ENCODE data around the gene PLEKHA5. TPM values are rescaled to one million over a fixed set of nuclear protein-coding genes. Genes with fewer than 3 reads are reported as not detected.

Gene PLEKHA5, protein sequence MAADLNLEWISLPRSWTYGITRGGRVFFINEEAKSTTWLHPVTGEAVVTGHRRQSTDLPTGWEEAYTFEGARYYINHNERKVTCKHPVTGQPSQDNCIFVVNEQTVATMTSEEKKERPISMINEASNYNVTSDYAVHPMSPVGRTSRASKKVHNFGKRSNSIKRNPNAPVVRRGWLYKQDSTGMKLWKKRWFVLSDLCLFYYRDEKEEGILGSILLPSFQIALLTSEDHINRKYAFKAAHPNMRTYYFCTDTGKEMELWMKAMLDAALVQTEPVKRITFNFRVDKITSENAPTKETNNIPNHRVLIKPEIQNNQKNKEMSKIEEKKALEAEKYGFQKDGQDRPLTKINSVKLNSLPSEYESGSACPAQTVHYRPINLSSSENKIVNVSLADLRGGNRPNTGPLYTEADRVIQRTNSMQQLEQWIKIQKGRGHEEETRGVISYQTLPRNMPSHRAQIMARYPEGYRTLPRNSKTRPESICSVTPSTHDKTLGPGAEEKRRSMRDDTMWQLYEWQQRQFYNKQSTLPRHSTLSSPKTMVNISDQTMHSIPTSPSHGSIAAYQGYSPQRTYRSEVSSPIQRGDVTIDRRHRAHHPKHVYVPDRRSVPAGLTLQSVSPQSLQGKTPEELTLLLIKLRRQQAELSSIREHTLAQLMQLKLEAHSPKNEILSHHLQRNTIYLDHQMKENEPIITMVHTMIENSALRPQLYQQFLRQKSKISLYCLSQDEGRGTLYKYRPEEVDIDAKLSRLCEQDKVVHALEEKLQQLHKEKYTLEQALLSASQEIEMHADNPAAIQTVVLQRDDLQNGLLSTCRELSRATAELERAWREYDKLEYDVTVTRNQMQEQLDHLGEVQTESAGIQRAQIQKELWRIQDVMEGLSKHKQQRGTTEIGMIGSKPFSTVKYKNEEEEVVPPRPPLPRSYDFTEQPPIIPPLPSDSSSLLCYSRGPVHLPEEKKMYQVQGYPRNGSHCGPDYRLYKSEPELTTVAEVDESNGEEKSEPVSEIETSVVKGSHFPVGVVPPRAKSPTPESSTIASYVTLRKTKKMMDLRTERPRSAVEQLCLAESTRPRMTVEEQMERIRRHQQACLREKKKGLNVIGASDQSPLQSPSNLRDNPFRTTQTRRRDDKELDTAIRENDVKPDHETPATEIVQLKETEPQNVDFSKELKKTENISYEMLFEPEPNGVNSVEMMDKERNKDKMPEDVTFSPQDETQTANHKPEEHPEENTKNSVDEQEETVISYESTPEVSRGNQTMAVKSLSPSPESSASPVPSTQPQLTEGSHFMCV
- 10 to 100 TPM; 31.0 to 41.7 (median 34.1) TPM for total RNA-seq

GRCh38 chr12:19129486-19130223 lies at the start of gene PLEKHA5:
TSS of gene PLEKHA5 (plus strand) at chr12:19129733. CDS start at chr12:19129800, 67 bp downstream.
- H3K4me3 ChIP-seq (ENCODE audit: low read depth, poor library complexity, severe bottlenecking) = peak within 1 kb of the TSS; percentile 91
- 0% methylated on average over 30 of the region's 103 CpGs; no CpG with 5 or more reads in 1 of the 2 donors for WGBS, 2 donors
- intact Hi-C loops (cut with DNase I; ENCODE audit: low total_unique reads) = no loop called here
- peak; percentile 33 to 92 for DNase-seq (ENCODE audit: low spot score in 2 of 2)
- TF ChIP-seq POLR2A (IDR thresholded peaks at IDR 0.05) = no peak
- TF ChIP-seq, protein P1, sequence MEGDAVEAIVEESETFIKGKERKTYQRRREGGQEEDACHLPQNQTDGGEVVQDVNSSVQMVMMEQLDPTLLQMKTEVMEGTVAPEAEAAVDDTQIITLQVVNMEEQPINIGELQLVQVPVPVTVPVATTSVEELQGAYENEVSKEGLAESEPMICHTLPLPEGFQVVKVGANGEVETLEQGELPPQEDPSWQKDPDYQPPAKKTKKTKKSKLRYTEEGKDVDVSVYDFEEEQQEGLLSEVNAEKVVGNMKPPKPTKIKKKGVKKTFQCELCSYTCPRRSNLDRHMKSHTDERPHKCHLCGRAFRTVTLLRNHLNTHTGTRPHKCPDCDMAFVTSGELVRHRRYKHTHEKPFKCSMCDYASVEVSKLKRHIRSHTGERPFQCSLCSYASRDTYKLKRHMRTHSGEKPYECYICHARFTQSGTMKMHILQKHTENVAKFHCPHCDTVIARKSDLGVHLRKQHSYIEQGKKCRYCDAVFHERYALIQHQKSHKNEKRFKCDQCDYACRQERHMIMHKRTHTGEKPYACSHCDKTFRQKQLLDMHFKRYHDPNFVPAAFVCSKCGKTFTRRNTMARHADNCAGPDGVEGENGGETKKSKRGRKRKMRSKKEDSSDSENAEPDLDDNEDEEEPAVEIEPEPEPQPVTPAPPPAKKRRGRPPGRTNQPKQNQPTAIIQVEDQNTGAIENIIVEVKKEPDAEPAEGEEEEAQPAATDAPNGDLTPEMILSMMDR (IDR thresholded peaks at IDR 0.05) = no peak

- DNase-seq (ENCODE audit: low spot score in 2 of 2) = no peak
- intact Hi-C loops (cut with DNase I; ENCODE audit: low total_unique reads) = no loop called here
- WGBS, 2 donors = 78 to 92% methylated on average over 2 of the region's 2 CpGs
- H3K4me3 ChIP-seq (ENCODE audit: low read depth, poor library complexity, severe bottlenecking) = no peak overlapping the region
- TF ChIP-seq POLR2A (IDR thresholded peaks at IDR 0.05) = no peak
- TF ChIP-seq, protein P1 (IDR thresholded peaks at IDR 0.05) = no peak
Measured at GRCh38 chr12:19080918-19081317, 48.6 kb upstream of the PLEKHA5 start.

DNA sequence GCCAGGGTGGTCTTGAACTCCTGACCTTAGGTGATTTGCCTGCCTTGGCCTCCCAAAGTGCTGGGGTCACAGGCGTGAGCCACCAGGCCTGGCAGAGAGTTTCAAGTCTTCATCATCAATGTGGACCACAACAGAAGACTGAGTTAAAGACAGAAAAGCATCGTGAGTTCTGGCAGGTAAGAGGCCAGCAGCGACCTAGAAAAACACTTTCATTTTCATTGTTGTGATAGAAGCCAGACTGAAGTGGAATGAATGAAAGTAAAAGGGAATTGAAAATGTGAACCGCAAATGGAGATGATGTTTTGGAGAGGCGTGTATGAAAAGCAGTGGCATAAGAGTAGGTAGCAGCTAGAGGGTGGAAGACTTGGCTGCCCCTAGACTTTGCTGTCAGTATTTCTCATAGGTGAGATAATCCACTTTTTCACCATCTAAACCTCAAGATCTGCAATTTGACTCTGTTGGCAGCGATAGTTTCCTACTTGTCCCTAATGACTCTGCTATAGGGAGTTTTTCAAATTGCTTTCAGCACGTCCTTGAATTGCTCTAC lies 47.1 kb upstream of the PLEKHA5 start:
- 85 to 88% methylated on average over 7 of the region's 7 CpGs for WGBS, 2 donors
- DNase-seq (ENCODE audit: low spot score in 2 of 2) = no peak
- intact Hi-C loops (cut with DNase I; ENCODE audit: low total_unique reads) = no loop called here
- no peak overlapping the region for H3K4me3 ChIP-seq (ENCODE audit: low read depth, poor library complexity, severe bottlenecking)
- TF ChIP-seq POLR2A (IDR thresholded peaks at IDR 0.05) = no peak

DNA sequence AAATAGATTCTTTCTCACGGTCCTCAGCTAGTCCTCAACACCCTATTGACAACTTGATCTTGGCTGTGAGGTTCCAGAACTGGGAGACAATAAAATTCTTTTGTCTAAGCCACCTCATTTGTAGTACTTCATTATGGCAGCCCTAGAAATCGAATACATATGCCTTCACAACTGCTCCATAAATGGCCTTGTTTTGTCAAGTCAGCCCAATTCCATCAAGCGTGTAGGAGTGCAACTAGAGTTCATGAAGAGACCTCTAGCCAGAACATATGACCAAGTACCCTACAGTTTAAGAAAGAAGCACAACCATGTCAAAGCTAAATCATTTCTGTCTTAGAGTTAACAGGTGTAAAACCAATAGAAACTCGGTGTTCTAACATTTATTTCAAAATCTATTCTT lies 45.0 kb upstream of the PLEKHA5 start:
- no peak for DNase-seq (ENCODE audit: low spot score in 2 of 2)
- WGBS, 2 donors = 84 to 87% methylated on average over 4 of the region's 4 CpGs
- TF ChIP-seq, protein P1 (IDR thresholded peaks at IDR 0.05) = no peak
- TF ChIP-seq POLR2A (IDR thresholded peaks at IDR 0.05) = no peak
- intact Hi-C loops (cut with DNase I; ENCODE audit: low total_unique reads) = no loop called here
- H3K4me3 ChIP-seq (ENCODE audit: low read depth, poor library complexity, severe bottlenecking) = no peak overlapping the region

- no peak overlapping the region for H3K4me3 ChIP-seq (ENCODE audit: low read depth, poor library complexity, severe bottlenecking)
- no peak for TF ChIP-seq POLR2A (IDR thresholded peaks at IDR 0.05)
- TF ChIP-seq, protein P1 (IDR thresholded peaks at IDR 0.05) = no peak
- WGBS, 2 donors = 86 to 89% methylated on average over 2 of the region's 2 CpGs
- intact Hi-C loops (cut with DNase I; ENCODE audit: low total_unique reads) = no loop called here
- no peak for DNase-seq (ENCODE audit: low spot score in 2 of 2)
Measured at GRCh38 chr12:19085090-19085489, 44.4 kb upstream of the PLEKHA5 start.

All from lower leg skin (tissue), 4 donors.